ENCODE measurements around the gene SIGLEC1. TPM values are rescaled to one million over a fixed set of nuclear protein-coding genes. Genes with fewer than 3 reads are reported as not detected.
A peak's percentile ranks its signal among the peaks of the same experiment; 100 is the strongest.

SIGLEC1 gene
- total and polyA plus RNA-seq, 2 of the 8 experiments (the other 6 are each of a cell fraction or from before 2014, with no cell fraction given), result 0.02 TPM; not detected in 1

- no peak for FAIRE-seq
- Histone ChIP-seq H3K9me3 (ENCODE audit: insufficient read depth in 2 of 2, low read depth in 1 of 2, low read length in 1 of 2) (no peaks in the 10 kb centered on the region), H3K79me2 (ENCODE audit: control insufficient read depth in 1 of 2, insufficient read depth in 2 of 2, low read length in 2 of 2) (no peaks in the 10 kb centered on the region), H4K8ac (ENCODE audit: extremely low read depth, insufficient read depth, low read length) (peak overlapping the region; percentile 31; the same call in 1 of the 2 replicates), H3K23ac (ENCODE audit: insufficient read length) (no peak overlapping the region), H3K27me3 (replicated peaks in 1 of 4; ENCODE audit: control insufficient read depth in 3 of 4, extremely low read depth in 1 of 4, insufficient read depth in 3 of 4, low read length in 3 of 4) (peaks cover 1 to 26% (median 22%) of the 10 kb centered on the region in 4 experiments; a peak in 6 of 7 replicates), H2BK12ac (ENCODE audit: low read depth, low read length) (peak overlapping the region; percentile 27; the same call in 1 of the 2 replicates), H3K56ac (replicated peaks; ENCODE audit: insufficient read length, low read depth, low read length) (no peak overlapping the region), H3K4ac (replicated peaks; ENCODE audit: insufficient read length, low read depth, low read length) (no peak overlapping the region), H4K5ac (ENCODE audit: insufficient read length, low read depth, low read length) (no peak overlapping the region), H3K9ac (replicated peaks in 1 of 4; ENCODE audit: extremely low read depth in 1 of 4, low read depth in 3 of 4, low read length in 3 of 4) (no peak overlapping the region), H3K79me1 (ENCODE audit: low read depth, low read length) (no peaks in the 10 kb centered on the region), H4K91ac (replicated peaks; ENCODE audit: insufficient read length, low read length) (peak overlapping the region; percentile 30), H2BK20ac (ENCODE audit: low read length) (no peak overlapping the region), H3K36me3 (ENCODE audit: control insufficient read depth in 2 of 4, insufficient read depth in 4 of 4, low read length in 3 of 4) (no peaks in the 10 kb centered on the region), H3K18ac (ENCODE audit: extremely low read depth, low read length) (peak overlapping the region; percentile 87), H3K4me1 (replicated peaks in 1 of 4; ENCODE audit: control insufficient read depth in 3 of 4, insufficient read depth in 4 of 4, low read length in 3 of 4) (peaks cover 0 to 19% (median 15%) of the 10 kb centered on the region in 4 experiments; a peak in 5 of 7 replicates), H4K20me1 (replicated peaks in 1 of 2; ENCODE audit: control insufficient read depth in 1 of 2, insufficient read depth in 2 of 2, low read length in 2 of 2) (peaks cover 0 to 2% of the 10 kb centered on the region in 2 experiments), H2BK5ac (ENCODE audit: low read depth, low read length) (no peak overlapping the region), H2AFZ (ENCODE audit: low read length) (0 out of 2 replicates have a peak overlapping the region, but pooled peaks have one; percentile 35), H3K27ac (ENCODE audit: low read depth, low read length) (no peak overlapping the region), H3K4me2 (ENCODE audit: insufficient read depth in 1 of 2, low read depth in 2 of 2, low read length in 2 of 2) (peak overlapping the region; percentile 39 to 77; a peak in 2 of 4 replicates), H3K23me2 (ENCODE audit: low read depth, low read length) (0 out of 2 replicates have a peak, but pooled peaks cover 3% of the 10 kb centered on the region), H2AK5ac (ENCODE audit: low read depth, low read length) (no peak overlapping the region), H2BK120ac (replicated peaks; ENCODE audit: low read depth, low read length) (no peak overlapping the region), H2BK15ac (ENCODE audit: low read length) (no peak overlapping the region), H3K14ac (ENCODE audit: insufficient read length) (no peak overlapping the region), H3K4me3 (ENCODE audit: extremely low read depth in 1 of 4, insufficient read depth in 2 of 4, low read depth in 3 of 4, low read length in 4 of 4) (peak overlapping the region in 2 of 4 experiments; percentile 35 to 52; a peak in 3 of 8 replicates)
- ChIA-PET POLR2A (ENCODE audit: partially characterized antibody) (interaction anchor here (0.9 to 3.0 kb wide), 9 partner anchors 12 to 52 kb away, joined by 3 to 13 read pairs (median 3); no protein-coding TSS in a partner anchor), CTCF (ENCODE audit: partially characterized antibody) (interaction anchor here (0.9 to 17.6 kb wide), 11 partner anchors 10 to 60 kb away, joined by 3 to 221 read pairs (median 3); partner anchors contain the start of genes SIGLEC1 and SPEF1)
- TF ChIP-seq E2F6 (IDR thresholded peaks at IDR 0.05) (no peak), ASH2L (IDR thresholded peaks at IDR 0.05; ENCODE audit: low read length) (peak; percentile 35)
- WGBS, 2 experiments (ENCODE audit: extremely low coverage in 1 of 2, insufficient coverage in 1 of 2, insufficient read length in 1 of 2, insufficient replicate concordance in 2 of 2, low coverage in 1 of 2, low lambda C conversion rate in 2 of 2, missing lambda C conversion rate in 1 of 2), result 69% methylated on average over 5 of the region's 16 CpGs; no CpG with 5 or more reads in 1 of the 2 experiments
- DNase-seq (ENCODE audit: low read depth in 1 of 2, low spot score in 2 of 2), result peak in 1 of 2 experiments; percentile 63
These were observed 19.5 kb upstream of the SIGLEC1 start for GRCh38 chr20:3731944-3732326.

All from H1 (cell line).